Transverse colon (tissue), 4 donors: Measurements from ENCODE around the gene IL1RAPL1. TPM values are rescaled to one million over a fixed set of nuclear protein-coding genes. Genes with fewer than 3 reads are reported as not detected.

Source experiments
- DNase-seq: peaks from one replicate; pipeline ENCODE4 v3.0.0-alpha.2; 2019
- H3K27ac ChIP-seq, 4 donors: fragments of 200-600 bp; sonication (generic); 2 replicates each; pipeline ENCODE4 v1.5.1; 2016 to 2018; ENCODE audit warnings: inconsistent platforms in 4 of 4
- H3K27me3 ChIP-seq: fragments of 200-600 bp; sonication (generic); 2 replicates; pipeline ENCODE4 v1.5.1; 2017; ENCODE audit warnings: inconsistent platforms
- H3K36me3 ChIP-seq, 4 donors: fragments of 200-600 bp; sonication (generic); 2 replicates each; pipeline ENCODE4 v1.5.1; 2017 to 2019; ENCODE audit warnings: inconsistent platforms in 4 of 4
- H3K4me1 ChIP-seq, 4 donors: fragments of 200-600 bp; sonication (generic); 2 replicates each; pipeline ENCODE4 v1.5.1; 2017 to 2020; ENCODE audit warnings: inconsistent platforms in 4 of 4
- H3K4me3 ChIP-seq, 4 donors: fragments of 200-600 bp; sonication (generic); 1 replicate in 1 of 4; 2 replicates in 3 of 4; pipeline versions ENCODE4 v1.5.1 to v1.6.1; 2017 to 2019; ENCODE audit warnings: inconsistent platforms in 4 of 4
- H3K9me3 ChIP-seq, 2 donors: fragments of 200-600 bp; sonication (generic); 2 replicates each; pipeline ENCODE4 v1.5.1; 2017 to 2019; ENCODE audit warnings: inconsistent platforms in 2 of 2
- EP300 ChIP-seq: sonication (generic); formaldehyde crosslinking; IDR thresholded peaks from one replicate; pipeline ENCODE4 v1.6.1; 2017; ENCODE audit warnings: antibody characterized with exemption, low read depth
- POLR2A ChIP-seq: fragments of 450-650 bp; IDR thresholded peaks from one replicate; pipeline ENCODE4 v1.6.1; 2016; ENCODE audit warnings: antibody characterized with exemption, mild to moderate bottlenecking, moderate library complexity
- POLR2AphosphoS5 ChIP-seq, 3 donors: sonication (generic); formaldehyde crosslinking; IDR thresholded peaks; one replicate each; pipeline ENCODE4 v1.6.1; 2016; ENCODE audit warnings: antibody characterized with exemption in 3 of 3
- WGBS, 2 donors: methylation state at CpG; one replicate each; pipeline ENCODE4 v1.1.5; 2018; ENCODE audit warnings: low coverage in 1 of 2; 5-methylcytosine and 5-hydroxymethylcytosine counted together
- in situ Hi-C, 4 donors: fragments of 200-750 bp; cut with MboI; loops; one replicate each; pipeline versions ENCODE4 v1.15.0 to v1.15.1; 2017; ENCODE audit warnings: low sequenced_read_pairs in 3 of 4, low pct_ligation_motif_present in 1 of 4, low pct_unique_long_range_greater_than_20kb in 1 of 4
- intact Hi-C: fragments of 100-400 bp; cut with DNase I; formaldehyde crosslinking; loops from one replicate; pipeline ENCODE4 v1.15.1; 2023; ENCODE audit warnings: low total_unique reads
- total RNA-seq, 4 donors: library from RNA; depleted of rRNA; stranded (reverse); fragments of >200 nt; gene quantifications; one replicate each; pipeline ENCODE4 v1.1.0, GENCODE V29; 2016
- TF ChIP-seq, protein P1 (sequence below), 5 experiments: fragments of 200-600 bp in 3 of 5; fragments of 450-650 bp in 2 of 5; sonication (generic) in 3 of 5; IDR thresholded peaks; 1 replicate in 2 of 5; 2 replicates in 3 of 5; pipeline ENCODE4 v1.5.1; 2016 to 2017; ENCODE audit warnings: antibody characterized with exemption in 5 of 5, inconsistent platforms in 3 of 5, mild to moderate bottlenecking in 2 of 5, moderate library complexity in 1 of 5

IL1RAPL1 gene
- total RNA-seq, 4 donors from 2014 or later, result 0.14 to 0.32 (median 0.20) TPM; not detected in 1

DNA sequence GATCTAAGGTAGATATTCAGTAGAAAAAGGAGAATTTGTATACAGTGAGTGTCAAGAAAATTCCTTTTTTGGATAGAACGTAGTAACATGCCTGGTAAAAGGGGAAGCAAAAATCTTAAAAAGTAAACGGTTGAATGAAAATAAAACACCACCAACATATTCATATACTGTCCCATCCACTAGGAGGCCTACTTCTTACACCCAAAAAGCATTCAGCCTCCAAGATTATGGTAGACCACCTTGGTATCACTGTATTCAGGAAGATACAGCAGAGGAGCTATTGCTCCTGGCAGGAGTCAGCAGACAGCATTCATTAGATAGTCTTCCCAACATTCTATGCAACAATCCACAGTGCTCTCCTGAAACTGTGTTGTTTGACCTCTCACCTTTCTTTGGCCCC lies 1353.5 kb downstream of the IL1RAPL1 start:
- no peak overlapping the region for H3K27ac ChIP-seq
- no peak overlapping the region for H3K4me3 ChIP-seq
- intact Hi-C loops (no loop called here), in situ Hi-C loops (no loop called here)
- H3K36me3 ChIP-seq, result no peaks in the 10 kb centered on the region
- DNase-seq, result no peak
- H3K9me3 ChIP-seq, result no peaks in the 10 kb centered on the region
- no peaks in the 10 kb centered on the region for H3K27me3 ChIP-seq
- 65 to 80% methylated on average over 2 of the region's 2 CpGs for WGBS, 2 donors
- no peaks in the 10 kb centered on the region for H3K4me1 ChIP-seq
- TF ChIP-seq POLR2AphosphoS5 (IDR thresholded peaks at IDR 0.05), result no peak
- TF ChIP-seq EP300, result no peak
- TF ChIP-seq POLR2A, result no peak
- TF ChIP-seq, protein P1, sequence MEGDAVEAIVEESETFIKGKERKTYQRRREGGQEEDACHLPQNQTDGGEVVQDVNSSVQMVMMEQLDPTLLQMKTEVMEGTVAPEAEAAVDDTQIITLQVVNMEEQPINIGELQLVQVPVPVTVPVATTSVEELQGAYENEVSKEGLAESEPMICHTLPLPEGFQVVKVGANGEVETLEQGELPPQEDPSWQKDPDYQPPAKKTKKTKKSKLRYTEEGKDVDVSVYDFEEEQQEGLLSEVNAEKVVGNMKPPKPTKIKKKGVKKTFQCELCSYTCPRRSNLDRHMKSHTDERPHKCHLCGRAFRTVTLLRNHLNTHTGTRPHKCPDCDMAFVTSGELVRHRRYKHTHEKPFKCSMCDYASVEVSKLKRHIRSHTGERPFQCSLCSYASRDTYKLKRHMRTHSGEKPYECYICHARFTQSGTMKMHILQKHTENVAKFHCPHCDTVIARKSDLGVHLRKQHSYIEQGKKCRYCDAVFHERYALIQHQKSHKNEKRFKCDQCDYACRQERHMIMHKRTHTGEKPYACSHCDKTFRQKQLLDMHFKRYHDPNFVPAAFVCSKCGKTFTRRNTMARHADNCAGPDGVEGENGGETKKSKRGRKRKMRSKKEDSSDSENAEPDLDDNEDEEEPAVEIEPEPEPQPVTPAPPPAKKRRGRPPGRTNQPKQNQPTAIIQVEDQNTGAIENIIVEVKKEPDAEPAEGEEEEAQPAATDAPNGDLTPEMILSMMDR (IDR thresholded peaks at IDR 0.05), result no peak

DNA sequence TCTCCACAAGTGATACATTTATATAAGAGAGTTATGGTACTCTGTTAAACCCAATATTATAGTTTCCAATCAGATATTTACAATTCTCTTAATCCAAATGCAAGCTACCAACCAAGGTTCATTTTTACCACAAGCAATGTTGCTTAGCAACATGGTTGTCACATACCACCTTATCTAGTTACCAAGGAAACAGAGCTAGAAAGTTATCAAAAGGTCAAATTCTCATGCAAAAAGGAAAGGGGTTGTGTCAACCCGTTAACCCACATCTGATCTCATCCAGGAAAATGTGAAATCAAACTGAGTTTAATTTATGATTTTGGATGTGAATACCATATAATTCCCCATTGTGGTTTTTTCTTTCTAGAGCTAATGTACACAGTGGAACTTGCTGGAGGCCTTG lies 1354.0 kb downstream of the IL1RAPL1 start:
- no peak for TF ChIP-seq POLR2AphosphoS5 (IDR thresholded peaks at IDR 0.05)
- TF ChIP-seq EP300, result no peak
- H3K4me3 ChIP-seq, result no peak overlapping the region
- intact Hi-C loops, result no loop called here
- in situ Hi-C loops, result no loop called here
- no peaks in the 10 kb centered on the region for H3K27me3 ChIP-seq
- no peak overlapping the region for H3K27ac ChIP-seq
- no peaks in the 10 kb centered on the region for H3K36me3 ChIP-seq
- H3K9me3 ChIP-seq, result no peaks in the 10 kb centered on the region
- no peak for DNase-seq
- 17 to 35% methylated on average over 1 of the region's 1 CpG for WGBS, 2 donors
- no peaks in the 10 kb centered on the region for H3K4me1 ChIP-seq

DNA sequence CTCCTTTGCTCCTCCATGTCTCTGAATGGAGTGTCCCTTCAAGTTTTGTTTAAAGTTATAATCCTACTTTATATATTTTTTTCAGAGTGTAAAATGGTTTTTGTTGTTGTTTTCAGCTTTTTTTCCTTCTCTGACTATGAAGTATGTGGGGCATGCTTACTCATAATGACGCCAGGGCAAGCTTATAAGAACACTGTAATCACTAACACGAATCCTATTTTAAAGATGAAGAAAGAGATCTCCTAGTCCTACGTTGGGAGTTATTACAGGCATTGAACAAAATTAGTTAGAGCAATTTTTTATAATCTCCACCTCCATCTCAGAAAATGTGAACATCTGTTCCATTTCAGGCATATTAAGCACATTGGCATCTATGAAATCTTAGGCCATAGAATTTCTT lies 1360.0 kb downstream of the IL1RAPL1 start:
- no peak for TF ChIP-seq POLR2AphosphoS5 (IDR thresholded peaks at IDR 0.05)
- DNase-seq, result no peak
- H3K9me3 ChIP-seq, result no peaks in the 10 kb centered on the region
- WGBS, 2 donors, result 64% methylated on average over 3 of the region's 3 CpGs; no CpG with 5 or more reads in 1 of the 2 donors
- no peaks in the 10 kb centered on the region for H3K36me3 ChIP-seq
- intact Hi-C loops (no loop called here), in situ Hi-C loops (no loop called here)
- H3K4me1 ChIP-seq, result no peaks in the 10 kb centered on the region
- no peak overlapping the region for H3K4me3 ChIP-seq
- H3K27ac ChIP-seq, result no peak overlapping the region
- H3K27me3 ChIP-seq, result no peaks in the 10 kb centered on the region

DNA sequence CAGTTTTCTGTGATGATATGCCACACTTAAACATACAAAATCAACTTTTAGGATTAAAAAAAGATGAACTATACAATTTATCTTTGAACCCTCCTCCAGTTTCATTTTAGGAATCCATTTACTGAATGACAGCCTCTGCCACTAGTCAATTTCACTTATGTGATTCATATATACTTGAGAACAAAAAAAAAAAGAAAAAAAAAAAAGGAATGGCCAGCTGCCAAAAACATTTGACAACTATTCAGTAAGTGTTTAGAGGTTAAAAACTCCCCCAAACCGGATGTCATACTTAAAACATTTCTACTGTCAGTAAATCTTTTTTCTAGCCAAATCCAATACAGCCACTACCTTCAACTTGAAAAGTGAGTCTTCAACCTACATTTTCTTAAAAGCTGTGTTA lies 1361.4 kb downstream of the IL1RAPL1 start:
- H3K4me1 ChIP-seq, result no peaks in the 10 kb centered on the region
- no peak for DNase-seq
- intact Hi-C loops, result no loop called here
- no peak overlapping the region for H3K27ac ChIP-seq
- H3K9me3 ChIP-seq, result no peaks in the 10 kb centered on the region
- no peak for TF ChIP-seq POLR2AphosphoS5 (IDR thresholded peaks at IDR 0.05)
- TF ChIP-seq, protein P1 (IDR thresholded peaks at IDR 0.05), result no peak
- no peak for TF ChIP-seq EP300
- no peak for TF ChIP-seq POLR2A
- WGBS, 2 donors, result 6% methylated on average over 1 of the region's 1 CpG; no CpG with 5 or more reads in 1 of the 2 donors
- no peak overlapping the region for H3K4me3 ChIP-seq
- H3K27me3 ChIP-seq, result no peaks in the 10 kb centered on the region
- in situ Hi-C loops, result no loop called here
- H3K36me3 ChIP-seq, result no peaks in the 10 kb centered on the region

DNA sequence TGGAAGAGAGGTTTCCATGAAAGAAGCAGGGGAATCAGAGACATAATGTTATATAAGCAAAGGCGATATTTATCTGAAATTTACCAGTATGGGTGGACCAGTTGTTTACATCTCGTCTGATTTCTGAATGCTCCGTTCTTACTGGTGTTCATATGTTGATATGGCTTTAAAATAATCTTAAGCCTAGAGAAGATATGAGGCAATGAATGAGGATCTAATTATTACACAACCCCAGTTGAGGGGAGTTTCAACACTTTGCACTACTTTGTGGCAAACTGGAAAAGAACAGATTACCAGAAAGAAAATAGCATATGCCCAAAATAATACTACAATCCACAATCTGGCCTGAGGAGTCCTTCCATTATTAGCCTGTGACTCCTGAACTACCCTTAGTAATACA lies 1364.8 kb downstream of the IL1RAPL1 start:
- no peak for TF ChIP-seq POLR2AphosphoS5 (IDR thresholded peaks at IDR 0.05)
- no peak for TF ChIP-seq POLR2A
- no peak for TF ChIP-seq EP300
- TF ChIP-seq, protein P1 (IDR thresholded peaks at IDR 0.05), result no peak
- in situ Hi-C loops, result no loop called here

More for the DNA sequence above, 1364.8 kb downstream of the IL1RAPL1 start:
- no peak overlapping the region for H3K4me3 ChIP-seq
- no peaks in the 10 kb centered on the region for H3K4me1 ChIP-seq
- intact Hi-C loops, result no loop called here
- 84 to 86% methylated on average over 3 of the region's 3 CpGs for WGBS, 2 donors
- DNase-seq, result no peak
- no peak overlapping the region for H3K27ac ChIP-seq
- no peaks in the 10 kb centered on the region for H3K27me3 ChIP-seq
- no peaks in the 10 kb centered on the region for H3K9me3 ChIP-seq
- no peaks in the 10 kb centered on the region for H3K36me3 ChIP-seq
